ENCODE measurements around the gene RANGAP1.

RANGAP1 gene

GRCh38 chr22:41288245-41288946, 2.4 kb upstream of the RANGAP1 start:
- TF ChIP-seq CTCF (IDR thresholded peaks at IDR 0.05; ENCODE audit: low read depth, low read length, missing control alignments): no peak
- DNase-seq (ENCODE audit: extremely low read depth, low read depth): peak; percentile 78

GRCh38 chr22:41286639-41287091, 678 bp upstream of the RANGAP1 start:
- TF ChIP-seq CTCF (IDR thresholded peaks at IDR 0.05; ENCODE audit: low read depth, low read length, missing control alignments): no peak
- DNase-seq (ENCODE audit: extremely low read depth, low read depth): no peak
- peak overlapping the region; percentile 83 for H3K4me3 ChIP-seq (replicated peaks; ENCODE audit: low read depth, low read length)

More at GRCh38 chr22:41288245-41288946, 2.4 kb upstream of the RANGAP1 start:
- peak overlapping the region; percentile 18; the same call in 1 of the 2 replicates for H3K4me3 ChIP-seq (replicated peaks; ENCODE audit: low read depth, low read length)

GRCh38 chr22:41285441-41285819, 557 bp downstream of the RANGAP1 start:
- no peak for DNase-seq (ENCODE audit: extremely low read depth, low read depth)
- peak overlapping the region; percentile 83 for H3K4me3 ChIP-seq (replicated peaks; ENCODE audit: low read depth, low read length)
- no peak for TF ChIP-seq CTCF (IDR thresholded peaks at IDR 0.05; ENCODE audit: low read depth, low read length, missing control alignments)

GRCh38 chr22:41284465-41284864, 1.5 kb downstream of the RANGAP1 start:
- DNase-seq (ENCODE audit: extremely low read depth, low read depth): no peak
- H3K4me3 ChIP-seq (replicated peaks; ENCODE audit: low read depth, low read length): peak overlapping the region; percentile 83
- TF ChIP-seq CTCF (IDR thresholded peaks at IDR 0.05; ENCODE audit: low read depth, low read length, missing control alignments): no peak

- no peak for DNase-seq (ENCODE audit: extremely low read depth, low read depth)
- no peak for TF ChIP-seq CTCF (IDR thresholded peaks at IDR 0.05; ENCODE audit: low read depth, low read length, missing control alignments)
- no peak overlapping the region for H3K4me3 ChIP-seq (replicated peaks; ENCODE audit: low read depth, low read length)
Observed at GRCh38 chr22:41280854-41281253, 5.1 kb downstream of the RANGAP1 start.

- no peak for TF ChIP-seq CTCF (IDR thresholded peaks at IDR 0.05; ENCODE audit: low read depth, low read length, missing control alignments)
- no peak overlapping the region for H3K4me3 ChIP-seq (replicated peaks; ENCODE audit: low read depth, low read length)
- DNase-seq (ENCODE audit: extremely low read depth, low read depth): no peak
Observed at GRCh38 chr22:41280065-41280464, 5.9 kb downstream of the RANGAP1 start.

GRCh38 chr22:41274856-41275255, 11.1 kb downstream of the RANGAP1 start:
- no peak for DNase-seq (ENCODE audit: extremely low read depth, low read depth)
- no peak for TF ChIP-seq CTCF (IDR thresholded peaks at IDR 0.05; ENCODE audit: low read depth, low read length, missing control alignments)
- H3K4me3 ChIP-seq (replicated peaks; ENCODE audit: low read depth, low read length): no peak overlapping the region
